Mesodermal cell (in vitro differentiated cells): Measurements from ENCODE around the gene NECTIN4.
A peak's percentile ranks its signal among the peaks of the same experiment; 100 is the strongest.

Experiments
- H3K27ac ChIP-seq: 2 replicates; pipeline ENCODE4 v1.7.0; 2013; ENCODE audit warnings: mild to moderate bottlenecking, low read depth, low read length, moderate library complexity; ENCODE audit not compliant: severe bottlenecking
- H3K36me3 ChIP-seq: 2 replicates; pipeline ENCODE4 v1.7.1; 2013; ENCODE audit warnings: mild to moderate bottlenecking, low read length, moderate library complexity; ENCODE audit not compliant: control insufficient read depth, insufficient read depth
- H3K4me1 ChIP-seq: one replicate; pipeline ENCODE4 v1.7.1; 2013; ENCODE audit warnings: mild to moderate bottlenecking, low read length; ENCODE audit not compliant: insufficient read depth, control insufficient read depth, poor library complexity, severe bottlenecking
- H3K4me3 ChIP-seq: 2 replicates; pipeline ENCODE4 v1.7.0; 2013; ENCODE audit warnings: low read length, control low read depth, mild to moderate bottlenecking; ENCODE audit not compliant: insufficient read depth, poor library complexity, severe bottlenecking; ENCODE audit errors: extremely low read depth
- H3K9me3 ChIP-seq: 2 replicates; pipeline ENCODE4 v1.7.1; 2013; ENCODE audit warnings: mild to moderate bottlenecking, low read length, moderate library complexity; ENCODE audit not compliant: control insufficient read depth
- WGBS, 2 experiments: methylation state at CpG; one replicate each; pipeline ENCODE4 v1.1.5; 2013; ENCODE audit warnings: missing lambda C conversion rate in 2 of 2; ENCODE audit not compliant: insufficient coverage in 2 of 2; 5-methylcytosine and 5-hydroxymethylcytosine counted together

NECTIN4 gene

GRCh38 chr1:161082483-161082882, 6.9 kb downstream of the NECTIN4 start:
- Histone ChIP-seq H3K27ac (peak overlapping the region; percentile 5), H3K9me3 (no peaks in the 10 kb centered on the region), H3K4me1 (peaks cover 42% of the 10 kb centered on the region), H3K36me3 (no peaks in the 10 kb centered on the region), H3K4me3 (no peak overlapping the region)
- 83 to 92% methylated on average over 1 of the region's 2 CpGs for WGBS, 2 experiments

GRCh38 chr1:161081519-161081918, 7.8 kb downstream of the NECTIN4 start:
- Histone ChIP-seq H3K27ac (no peak overlapping the region), H3K4me3 (no peak overlapping the region), H3K9me3 (no peaks in the 10 kb centered on the region), H3K36me3 (no peaks in the 10 kb centered on the region), H3K4me1 (peaks cover 41% of the 10 kb centered on the region)
- WGBS, 2 experiments: 69 to 80% methylated on average over 5 of the region's 5 CpGs

GRCh38 chr1:161080441-161081405, 8.6 kb downstream of the NECTIN4 start:
- Histone ChIP-seq H3K36me3 (no peaks in the 10 kb centered on the region), H3K4me1 (peaks cover 33% of the 10 kb centered on the region), H3K4me3 (no peak overlapping the region), H3K27ac (peak overlapping the region; percentile 47), H3K9me3 (no peaks in the 10 kb centered on the region)
- 64 to 69% methylated on average over 5 of the region's 5 CpGs for WGBS, 2 experiments

GRCh38 chr1:161079436-161080110, 9.8 kb downstream of the NECTIN4 start:
- no peaks in the 10 kb centered on the region for H3K36me3 ChIP-seq
- 89 to 94% methylated on average over 20 to 41 of the region's 41 CpGs for WGBS, 2 experiments
- H3K4me1 ChIP-seq: peaks cover 23% of the 10 kb centered on the region
- no peaks in the 10 kb centered on the region for H3K9me3 ChIP-seq
- H3K27ac ChIP-seq: no peak overlapping the region
- no peak overlapping the region for H3K4me3 ChIP-seq

GRCh38 chr1:161077426-161077825, 11.9 kb downstream of the NECTIN4 start:
- H3K9me3 ChIP-seq: no peaks in the 10 kb centered on the region
- no peak overlapping the region for H3K4me3 ChIP-seq
- whole genome bisulfite sequencing, 2 experiments: 87 to 93% methylated on average over 8 of the region's 9 CpGs
- H3K36me3 ChIP-seq: no peaks in the 10 kb centered on the region
- H3K27ac ChIP-seq: no peak overlapping the region
- H3K4me1 ChIP-seq: peaks cover 10% of the 10 kb centered on the region

- Histone ChIP-seq H3K4me3 (no peak overlapping the region), H3K4me1 (peaks cover 10% of the 10 kb centered on the region), H3K27ac (no peak overlapping the region), H3K36me3 (no peaks in the 10 kb centered on the region), H3K9me3 (no peaks in the 10 kb centered on the region)
These were observed 12.9 kb downstream of the NECTIN4 start for GRCh38 chr1:161076410-161076809.

GRCh38 chr1:161074676-161075368, 14.5 kb downstream of the NECTIN4 start:
- Histone ChIP-seq H3K36me3 (no peaks in the 10 kb centered on the region), H3K4me3 (no peak overlapping the region), H3K4me1 (no peaks in the 10 kb centered on the region), H3K9me3 (no peaks in the 10 kb centered on the region), H3K27ac (no peak overlapping the region)
- WGBS, 2 experiments: 92 to 93% methylated on average over 7 to 8 of the region's 12 CpGs

GRCh38 chr1:161073474-161074121, 15.8 kb downstream of the NECTIN4 start:
- Histone ChIP-seq H3K27ac (no peak overlapping the region), H3K9me3 (no peaks in the 10 kb centered on the region)

GRCh38 chr1:161072751-161073449, 16.5 kb downstream of the NECTIN4 start:
- Histone ChIP-seq H3K27ac (no peak overlapping the region), H3K4me1 (no peaks in the 10 kb centered on the region), H3K4me3 (no peak overlapping the region), H3K36me3 (no peaks in the 10 kb centered on the region), H3K9me3 (no peaks in the 10 kb centered on the region)
- WGBS, 2 experiments: 94 to 96% methylated on average over 18 to 19 of the region's 19 CpGs

More at GRCh38 chr1:161073474-161074121, 15.8 kb downstream of the NECTIN4 start:
- Histone ChIP-seq H3K4me3 (no peak overlapping the region), H3K36me3 (no peaks in the 10 kb centered on the region), H3K4me1 (no peaks in the 10 kb centered on the region)
- WGBS, 2 experiments: 70 to 92% methylated on average over 5 of the region's 7 CpGs

GRCh38 chr1:161071886-161072371, 17.4 kb downstream of the NECTIN4 start:
- Histone ChIP-seq H3K9me3 (no peaks in the 10 kb centered on the region), H3K36me3 (no peaks in the 10 kb centered on the region), H3K27ac (no peak overlapping the region), H3K4me1 (no peaks in the 10 kb centered on the region), H3K4me3 (no peak overlapping the region)
- 75% methylated on average over 9 of the region's 9 CpGs; no CpG with 5 or more reads in 1 of the 2 experiments for WGBS, 2 experiments
